MM.1S (cell line): ENCODE measurements around the gene KRTAP20-2.
A peak's percentile ranks its signal among the peaks of the same experiment; 100 is the strongest.

ENCODE experiments used
- DNase-seq: peaks from one replicate; pipeline ENCODE4 v3.0.0-alpha.2; 2015
- H2AFZ ChIP-seq: fragments of 300-600 bp; sonication (generic); 2 replicates; pipeline ENCODE4 v1.6.0; 2016; ENCODE audit warnings: antibody characterized with exemption, low read length
- H3F3A ChIP-seq: fragments of 300-600 bp; sonication (generic); 2 replicates; pipeline ENCODE4 v1.6.1; 2016; ENCODE audit warnings: mild to moderate bottlenecking, antibody characterized with exemption, low read length, moderate library complexity, mixed read lengths; ENCODE audit not compliant: insufficient read depth
- H3K27ac ChIP-seq: fragments of 300-600 bp; sonication (generic); 2 replicates; pipeline ENCODE4 v1.5.1; 2016; ENCODE audit warnings: mild to moderate bottlenecking, low read length
- H3K27me3 ChIP-seq: fragments of 300-600 bp; sonication (generic); replicated peaks from 2 replicates; pipeline ENCODE4 v1.6.0; 2016; ENCODE audit warnings: low read length; ENCODE audit not compliant: insufficient read depth
- H3K36me3 ChIP-seq: fragments of 300-600 bp; sonication (generic); replicated peaks from 2 replicates; pipeline ENCODE4 v1.6.1; 2016; ENCODE audit warnings: mild to moderate bottlenecking, low read length, mixed read lengths; ENCODE audit not compliant: insufficient read depth
- H3K4me1 ChIP-seq: fragments of 300-600 bp; sonication (generic); 2 replicates; pipeline ENCODE4 v1.6.1; 2016; ENCODE audit warnings: low read length, mixed read lengths
- H3K4me2 ChIP-seq: fragments of 300-600 bp; sonication (generic); 2 replicates; pipeline ENCODE4 v1.6.0; 2016; ENCODE audit warnings: low read depth, low read length
- H3K4me3 ChIP-seq: fragments of 300-600 bp; sonication (generic); 2 replicates; pipeline ENCODE4 v1.5.1; 2016; ENCODE audit warnings: low read length, mixed read lengths
- H3K79me2 ChIP-seq: fragments of 300-600 bp; sonication (generic); 2 replicates; pipeline ENCODE4 v1.6.1; 2016; ENCODE audit warnings: mixed run types, low read length, mixed read lengths
- H3K9ac ChIP-seq: fragments of 300-600 bp; sonication (generic); 2 replicates; pipeline ENCODE4 v1.6.1; 2016; ENCODE audit warnings: low read length, mixed read lengths
- H3K9me2 ChIP-seq: fragments of 300-600 bp; sonication (generic); replicated peaks from 2 replicates; pipeline ENCODE4 v1.6.1; 2016; ENCODE audit warnings: mild to moderate bottlenecking, low read length, mixed read lengths; ENCODE audit not compliant: insufficient read depth
- H3K9me3 ChIP-seq: fragments of 300-600 bp; sonication (generic); replicated peaks from 2 replicates; pipeline ENCODE4 v1.6.1; 2016; ENCODE audit warnings: mild to moderate bottlenecking, low read length, mixed read lengths; ENCODE audit not compliant: insufficient read depth
- H4K20me1 ChIP-seq: fragments of 300-600 bp; sonication (generic); 2 replicates; pipeline ENCODE4 v1.6.1; 2016; ENCODE audit warnings: mild to moderate bottlenecking, low read length, moderate library complexity, mixed read lengths; ENCODE audit not compliant: insufficient read depth
- EZH2 ChIP-seq: fragments of 300-600 bp; sonication (generic); optimal IDR thresholded peaks from 2 replicates; pipeline ENCODE3; 2017; ENCODE audit warnings: low read depth, mild to moderate bottlenecking, antibody characterized with exemption, low read length, mixed read lengths
- EZH2phosphoT487 ChIP-seq: fragments of 300-600 bp; sonication (generic); IDR thresholded peaks from 2 replicates; pipeline ENCODE4 v1.6.1; 2018; ENCODE audit warnings: antibody characterized with exemption, low read length
- TF ChIP-seq, protein P1 (sequence below): fragments of 300-600 bp; sonication (generic); IDR thresholded peaks from 2 replicates; pipeline ENCODE4 v1.5.1; 2016; ENCODE audit warnings: antibody characterized with exemption, low read length, mixed read lengths

KRTAP20-2 gene

DNA sequence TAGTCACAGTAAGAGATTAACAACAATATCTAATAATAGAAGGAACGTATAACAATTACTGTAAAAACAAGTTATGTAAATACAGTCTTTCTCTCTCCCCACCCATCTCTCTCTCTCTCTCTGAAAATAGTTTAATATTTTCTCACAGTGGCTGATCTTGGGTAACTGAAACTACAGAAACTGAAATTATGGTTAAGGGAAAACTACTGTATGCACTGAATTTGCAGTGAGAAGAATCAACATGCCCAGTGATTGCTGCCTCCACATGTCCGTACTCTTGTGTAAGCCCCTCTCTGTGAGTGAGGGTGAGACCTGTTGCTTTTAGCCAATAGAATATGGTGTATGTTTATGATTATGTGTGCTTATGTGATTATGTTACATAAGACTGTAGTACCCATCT lies 22.9 kb upstream of the KRTAP20-2 start:
- Histone ChIP-seq H3K9me3 (no peaks in the 10 kb centered on the region), H4K20me1 (no peaks in the 10 kb centered on the region), H3K79me2 (no peaks in the 10 kb centered on the region), H3K4me2 (peak overlapping the region; percentile 24; the same call in 1 of the 2 replicates), H3K9me2 (no peaks in the 10 kb centered on the region), H3K9ac (no peak overlapping the region), H3K27me3 (no peaks in the 10 kb centered on the region), H2AFZ (no peak overlapping the region), H3K4me1 (peaks cover 9% of the 10 kb centered on the region), H3K36me3 (no peaks in the 10 kb centered on the region), H3K27ac (no peak overlapping the region), H3K4me3 (no peak overlapping the region), H3F3A (no peaks in the 10 kb centered on the region)
- TF ChIP-seq EZH2phosphoT487 (no peak), EZH2 (no peak)
- TF ChIP-seq, protein P1, sequence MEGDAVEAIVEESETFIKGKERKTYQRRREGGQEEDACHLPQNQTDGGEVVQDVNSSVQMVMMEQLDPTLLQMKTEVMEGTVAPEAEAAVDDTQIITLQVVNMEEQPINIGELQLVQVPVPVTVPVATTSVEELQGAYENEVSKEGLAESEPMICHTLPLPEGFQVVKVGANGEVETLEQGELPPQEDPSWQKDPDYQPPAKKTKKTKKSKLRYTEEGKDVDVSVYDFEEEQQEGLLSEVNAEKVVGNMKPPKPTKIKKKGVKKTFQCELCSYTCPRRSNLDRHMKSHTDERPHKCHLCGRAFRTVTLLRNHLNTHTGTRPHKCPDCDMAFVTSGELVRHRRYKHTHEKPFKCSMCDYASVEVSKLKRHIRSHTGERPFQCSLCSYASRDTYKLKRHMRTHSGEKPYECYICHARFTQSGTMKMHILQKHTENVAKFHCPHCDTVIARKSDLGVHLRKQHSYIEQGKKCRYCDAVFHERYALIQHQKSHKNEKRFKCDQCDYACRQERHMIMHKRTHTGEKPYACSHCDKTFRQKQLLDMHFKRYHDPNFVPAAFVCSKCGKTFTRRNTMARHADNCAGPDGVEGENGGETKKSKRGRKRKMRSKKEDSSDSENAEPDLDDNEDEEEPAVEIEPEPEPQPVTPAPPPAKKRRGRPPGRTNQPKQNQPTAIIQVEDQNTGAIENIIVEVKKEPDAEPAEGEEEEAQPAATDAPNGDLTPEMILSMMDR: no peak
- peak; percentile 53 for DNase-seq

DNA sequence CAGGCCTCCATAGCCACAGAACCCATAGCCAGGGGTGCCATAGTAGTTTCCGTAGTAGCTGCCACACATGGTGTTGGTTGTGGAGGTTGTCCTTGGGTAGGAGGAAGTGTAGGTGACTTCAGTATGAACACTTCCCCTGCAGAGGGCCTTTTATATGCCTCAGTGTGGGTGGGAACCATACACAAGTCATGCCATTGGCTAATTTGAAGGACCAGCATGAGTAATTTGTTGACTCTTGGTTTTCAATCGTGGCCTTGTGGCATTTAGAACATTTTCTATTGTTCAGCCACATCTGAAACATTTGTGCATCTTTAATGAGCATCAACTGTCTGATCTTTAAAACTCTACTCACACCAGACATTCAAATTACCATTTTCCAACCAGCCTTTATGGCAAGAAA lies 21.2 kb upstream of the KRTAP20-2 start, which contains the start of gene KRTAP6-1:
TSS of gene KRTAP6-1 (minus strand) at position 95 of the 400 bp plus-strand sequence. CDS start at position 69, 26 bp downstream.
- Histone ChIP-seq H3K4me1 (peaks cover 9% of the 10 kb centered on the region), H3K4me2 (no peak within 1 kb of the TSS), H3K27me3 (no peaks in the 10 kb centered on the region), H3K36me3 (no peaks in the 10 kb centered on the region), H3K9me2 (no peaks in the 10 kb centered on the region), H3F3A (no peaks in the 10 kb centered on the region), H3K79me2 (no peaks in the 10 kb centered on the region), H4K20me1 (no peaks in the 10 kb centered on the region), H3K27ac (no peak within 1 kb of the TSS), H3K9ac (no peak within 1 kb of the TSS), H3K9me3 (no peaks in the 10 kb centered on the region), H2AFZ (no peak within 1 kb of the TSS), H3K4me3 (no peak within 1 kb of the TSS)
- TF ChIP-seq, protein P1: no peak
- TF ChIP-seq EZH2: no peak
- no peak for TF ChIP-seq EZH2phosphoT487
- DNase-seq: no peak

DNA sequence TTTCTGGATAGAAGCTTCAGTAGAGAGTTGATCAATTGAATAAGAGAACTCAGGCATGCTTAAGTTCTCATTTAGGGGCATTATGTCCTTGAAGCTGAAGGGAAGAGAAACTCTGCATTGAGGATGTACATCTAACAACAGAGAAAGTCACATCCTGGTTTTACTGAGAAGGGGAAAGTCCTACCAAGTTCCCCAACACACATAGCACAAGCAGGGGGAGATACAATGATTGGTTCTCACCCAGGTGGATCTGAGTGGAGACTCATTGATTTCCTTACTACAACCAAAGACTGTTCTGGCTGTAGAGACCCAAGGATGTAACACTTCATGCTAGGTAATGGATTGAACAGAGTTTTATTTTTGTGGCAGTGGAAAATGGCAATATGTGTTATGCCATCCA lies 19.8 kb upstream of the KRTAP20-2 start:
- Histone ChIP-seq H4K20me1 (no peaks in the 10 kb centered on the region), H3K4me3 (no peak overlapping the region), H2AFZ (no peak overlapping the region), H3F3A (no peaks in the 10 kb centered on the region), H3K4me1 (peaks cover 9% of the 10 kb centered on the region), H3K9me3 (no peaks in the 10 kb centered on the region), H3K9ac (no peak overlapping the region), H3K27ac (no peak overlapping the region), H3K27me3 (no peaks in the 10 kb centered on the region), H3K9me2 (no peaks in the 10 kb centered on the region), H3K4me2 (no peak overlapping the region), H3K36me3 (no peaks in the 10 kb centered on the region), H3K79me2 (no peaks in the 10 kb centered on the region)
- TF ChIP-seq, protein P1: no peak
- TF ChIP-seq EZH2 (no peak), EZH2phosphoT487 (no peak)
- no peak for DNase-seq
